Gastroesophageal sphincter (tissue), 4 donors: Measurements from ENCODE around the gene DCUN1D3. TPM values are rescaled to one million over a fixed set of nuclear protein-coding genes. Genes with fewer than 3 reads are reported as not detected.

ENCODE experiments used
- ATAC-seq: fragments of 150-250 bp; one replicate; pipeline ENCODE4 v1.9.1; 2016; ENCODE audit warnings: mild to moderate bottlenecking, moderate library complexity
- H3K27ac ChIP-seq, 4 donors: fragments of 200-600 bp; sonication (generic) in 3 of 4; 1 replicate in 3 of 4; 2 replicates in 1 of 4; pipeline ENCODE4 v1.5.1; 2016 to 2019
- H3K27me3 ChIP-seq: fragments of 200-600 bp; sonication (generic); one replicate; pipeline ENCODE4 v1.5.1; 2019
- H3K36me3 ChIP-seq, 2 donors: fragments of 200-600 bp; sonication (generic); one replicate each; pipeline ENCODE4 v1.5.1; 2019; ENCODE audit warnings: control low read depth in 1 of 2
- H3K4me1 ChIP-seq, 3 donors: fragments of 200-600 bp; sonication (generic); 1 replicate in 2 of 3; 2 replicates in 1 of 3; pipeline ENCODE4 v1.5.1; 2016 to 2019; ENCODE audit warnings: control low read depth in 2 of 3
- H3K4me3 ChIP-seq, 2 donors: fragments of 200-600 bp; sonication (generic); one replicate each; pipeline ENCODE4 v1.5.1; 2019; ENCODE audit warnings: mild to moderate bottlenecking in 1 of 2, moderate library complexity in 1 of 2
- H3K9me3 ChIP-seq, 3 donors: fragments of 200-600 bp; sonication (generic); one replicate each; pipeline ENCODE4 v1.5.1; 2017 to 2019; ENCODE audit warnings: control low read depth in 2 of 3
- EP300 ChIP-seq: sonication (generic); formaldehyde crosslinking; IDR thresholded peaks from one replicate; pipeline ENCODE4 v1.6.1; 2017; ENCODE audit warnings: antibody characterized with exemption, mild to moderate bottlenecking
- POLR2A ChIP-seq, 2 donors: fragments of 450-650 bp; IDR thresholded peaks; one replicate each; pipeline ENCODE4 v1.6.1; 2017; ENCODE audit warnings: antibody characterized with exemption in 2 of 2, mild to moderate bottlenecking in 2 of 2, moderate library complexity in 1 of 2
- POLR2AphosphoS5 ChIP-seq: sonication (generic); formaldehyde crosslinking; IDR thresholded peaks from one replicate; pipeline ENCODE4 v1.6.1; 2017; ENCODE audit warnings: antibody characterized with exemption
- WGBS, 2 donors: methylation state at CpG; one replicate each; pipeline ENCODE4 v1.1.5; 2018; ENCODE audit warnings: low coverage in 1 of 2; 5-methylcytosine and 5-hydroxymethylcytosine counted together
- total RNA-seq, 4 donors: library from RNA; depleted of rRNA; stranded (reverse); fragments of >200 nt; gene quantifications; one replicate each; pipeline ENCODE4 v1.1.0, GENCODE V29; 2016
- TF ChIP-seq, protein P1 (sequence below), 4 experiments: fragments of 200-600 bp in 2 of 4; fragments of 450-650 bp in 2 of 4; sonication (generic) in 1 of 4; IDR thresholded peaks; one replicate each; pipeline ENCODE4 v1.5.1; 2017 to 2019; ENCODE audit warnings: antibody characterized with exemption in 4 of 4, mild to moderate bottlenecking in 2 of 4, moderate library complexity in 2 of 4

The DCUN1D3 gene
- total RNA-seq, 4 donors from 2014 or later, result 28.6 to 35.7 (median 33.5) TPM

GRCh38 chr16:20846030-20846429, 54.1 kb downstream of the DCUN1D3 start:
- Histone ChIP-seq H3K9me3 (no peaks in the 10 kb centered on the region), H3K36me3 (peaks cover 0 to 6% of the 10 kb centered on the region in 2 donors), H3K4me1 (peaks cover 12 to 16% (median 13%) of the 10 kb centered on the region in 3 donors), H3K4me3 (no peak overlapping the region), H3K27me3 (no peaks in the 10 kb centered on the region), H3K27ac (no peak overlapping the region)
- ATAC-seq, result no peak
- TF ChIP-seq, protein P1, sequence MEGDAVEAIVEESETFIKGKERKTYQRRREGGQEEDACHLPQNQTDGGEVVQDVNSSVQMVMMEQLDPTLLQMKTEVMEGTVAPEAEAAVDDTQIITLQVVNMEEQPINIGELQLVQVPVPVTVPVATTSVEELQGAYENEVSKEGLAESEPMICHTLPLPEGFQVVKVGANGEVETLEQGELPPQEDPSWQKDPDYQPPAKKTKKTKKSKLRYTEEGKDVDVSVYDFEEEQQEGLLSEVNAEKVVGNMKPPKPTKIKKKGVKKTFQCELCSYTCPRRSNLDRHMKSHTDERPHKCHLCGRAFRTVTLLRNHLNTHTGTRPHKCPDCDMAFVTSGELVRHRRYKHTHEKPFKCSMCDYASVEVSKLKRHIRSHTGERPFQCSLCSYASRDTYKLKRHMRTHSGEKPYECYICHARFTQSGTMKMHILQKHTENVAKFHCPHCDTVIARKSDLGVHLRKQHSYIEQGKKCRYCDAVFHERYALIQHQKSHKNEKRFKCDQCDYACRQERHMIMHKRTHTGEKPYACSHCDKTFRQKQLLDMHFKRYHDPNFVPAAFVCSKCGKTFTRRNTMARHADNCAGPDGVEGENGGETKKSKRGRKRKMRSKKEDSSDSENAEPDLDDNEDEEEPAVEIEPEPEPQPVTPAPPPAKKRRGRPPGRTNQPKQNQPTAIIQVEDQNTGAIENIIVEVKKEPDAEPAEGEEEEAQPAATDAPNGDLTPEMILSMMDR (IDR thresholded peaks at IDR 0.05), result no peak
- TF ChIP-seq POLR2A (IDR thresholded peaks at IDR 0.05), result no peak
- TF ChIP-seq EP300, result no peak
- TF ChIP-seq POLR2AphosphoS5, result no peak
- 80 to 100% methylated on average over 2 to 3 of the region's 6 CpGs for WGBS, 2 donors

DNA sequence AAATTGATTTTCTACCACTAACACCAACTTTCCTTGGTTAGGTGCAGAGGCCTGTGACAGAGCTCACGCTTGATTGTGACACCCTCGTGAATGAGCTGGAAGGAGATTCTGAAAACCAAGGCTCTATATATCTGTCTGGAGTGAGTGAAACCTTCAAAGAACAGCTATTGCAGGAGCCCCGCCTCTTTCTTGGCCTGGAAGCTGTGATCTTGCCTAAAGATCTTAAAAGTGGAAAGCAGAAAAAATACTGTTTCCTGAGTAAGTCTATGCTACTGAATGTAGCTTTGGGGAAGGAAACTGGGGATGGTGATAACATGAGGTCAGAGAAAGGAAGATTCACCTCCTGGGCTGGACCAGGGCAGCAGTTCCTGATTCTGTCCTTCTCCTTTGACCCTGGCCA, 55.6 kb downstream of the DCUN1D3 start:
- Histone ChIP-seq H3K4me3 (no peak overlapping the region), H3K4me1 (peaks cover 0 to 1% (median 0%) of the 10 kb centered on the region in 3 donors), H3K27me3 (no peaks in the 10 kb centered on the region), H3K27ac (no peak overlapping the region), H3K36me3 (peaks cover 0 to 13% of the 10 kb centered on the region in 2 donors), H3K9me3 (no peaks in the 10 kb centered on the region)
- ATAC-seq, result no peak
- TF ChIP-seq, protein P1 (IDR thresholded peaks at IDR 0.05), result no peak
- 51 to 94% methylated on average over 2 to 3 of the region's 3 CpGs for WGBS, 2 donors

DNA sequence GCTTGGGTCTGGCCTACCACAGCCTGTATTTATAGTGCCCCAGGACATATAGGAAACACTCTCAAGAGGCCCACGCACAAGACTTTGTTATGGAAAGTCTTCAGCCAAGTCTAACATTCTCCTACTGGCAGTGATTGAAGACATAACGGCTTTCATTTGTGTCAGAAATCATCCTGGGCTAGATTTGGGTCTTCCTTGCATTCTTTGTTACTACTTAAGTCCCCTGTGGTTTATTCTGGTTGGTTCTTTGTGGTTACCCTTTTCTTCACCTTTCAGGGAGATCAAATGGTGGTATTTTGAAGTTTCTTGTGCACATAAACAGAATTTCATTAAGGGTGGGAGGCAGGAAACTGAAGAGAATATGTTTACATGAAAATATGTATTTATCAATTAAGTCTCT, 56.1 kb downstream of the DCUN1D3 start:
- Histone ChIP-seq H3K4me3 (no peak overlapping the region), H3K36me3 (peaks cover 0 to 13% of the 10 kb centered on the region in 2 donors), H3K27ac (no peak overlapping the region), H3K9me3 (no peaks in the 10 kb centered on the region), H3K27me3 (no peaks in the 10 kb centered on the region), H3K4me1 (no peaks in the 10 kb centered on the region)
- no peak for ATAC-seq
- WGBS, 2 donors, result 80 to 100% methylated on average over 1 to 2 of the region's 2 CpGs
- TF ChIP-seq EP300, result no peak
- no peak for TF ChIP-seq POLR2A (IDR thresholded peaks at IDR 0.05)
- TF ChIP-seq, protein P1 (IDR thresholded peaks at IDR 0.05), result no peak
- no peak for TF ChIP-seq POLR2AphosphoS5

- H3K4me3 ChIP-seq, result no peak overlapping the region
- no peak overlapping the region for H3K27ac ChIP-seq
- H3K36me3 ChIP-seq, result peaks cover 0 to 32% of the 10 kb centered on the region in 2 donors
- H3K9me3 ChIP-seq, result peaks cover 0 to 10% (median 0%) of the 10 kb centered on the region in 3 donors
- TF ChIP-seq, protein P1 (IDR thresholded peaks at IDR 0.05), result no peak
- no peak for TF ChIP-seq EP300
- TF ChIP-seq POLR2A (IDR thresholded peaks at IDR 0.05), result no peak
- TF ChIP-seq POLR2AphosphoS5, result no peak
- H3K4me1 ChIP-seq, result no peaks in the 10 kb centered on the region
- WGBS, 2 donors, result 89 to 100% methylated on average over 1 to 2 of the region's 2 CpGs
- no peaks in the 10 kb centered on the region for H3K27me3 ChIP-seq
- ATAC-seq, result no peak
Measured at GRCh38 chr16:20839504-20839903, 60.7 kb downstream of the DCUN1D3 start.

DNA sequence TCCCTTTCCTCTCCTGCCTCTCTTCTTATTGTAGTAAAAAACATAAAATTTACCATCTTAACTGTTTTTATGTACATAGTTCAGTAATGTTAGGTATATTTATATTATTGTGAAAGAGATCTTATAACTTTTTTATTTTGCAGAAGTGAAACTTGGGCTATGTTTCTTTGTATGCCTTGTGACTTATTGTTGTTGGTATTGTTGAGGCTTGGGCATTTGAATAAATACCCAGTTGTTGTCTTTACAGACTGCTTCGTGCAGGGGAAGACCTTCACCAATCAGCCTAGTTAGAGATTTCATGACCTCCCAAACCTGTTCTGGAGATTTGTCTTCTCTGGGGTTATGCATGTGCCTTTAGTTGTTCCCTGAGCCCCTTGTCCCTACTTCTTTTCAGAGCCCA, 61.9 kb downstream of the DCUN1D3 start:
- no peaks in the 10 kb centered on the region for H3K4me1 ChIP-seq
- H3K27ac ChIP-seq, result no peak overlapping the region
- H3K27me3 ChIP-seq, result no peaks in the 10 kb centered on the region
- H3K4me3 ChIP-seq, result no peak overlapping the region
- 70 to 80% methylated on average over 1 of the region's 1 CpG for WGBS, 2 donors
- peaks cover 0 to 10% (median 0%) of the 10 kb centered on the region in 3 donors for H3K9me3 ChIP-seq
- TF ChIP-seq POLR2AphosphoS5, result no peak
- ATAC-seq, result no peak
- H3K36me3 ChIP-seq, result peaks cover 0 to 37% of the 10 kb centered on the region in 2 donors
